ENCODE data around the gene CDK19. TPM values are rescaled to one million over a fixed set of nuclear protein-coding genes. Genes with fewer than 3 reads are reported as not detected.
A peak's percentile ranks its signal among the peaks of the same experiment; 100 is the strongest.
"Not testable (repeated sequence)": the region's sequence is repeated elsewhere in the genome, so short reads cannot be mapped to it uniquely, and the experiment has no call there.

Gene CDK19
- total RNA-seq, 1 donor from 2014 or later = 11.0 TPM

GRCh38 chr6:110814102-110815014 is 911 bp downstream of the CDK19 start:
- H3K9ac ChIP-seq (ENCODE audit: low read depth in 1 of 3, low read length in 3 of 3) = peak overlapping the region; percentile 86 to 89 (median 89)
- H3K36me3 ChIP-seq (ENCODE audit: control insufficient read depth in 3 of 3, insufficient read depth in 3 of 3, low read length in 3 of 3) = no peaks in the 10 kb centered on the region
- H3K9me3 ChIP-seq (ENCODE audit: control insufficient read depth in 3 of 3, low read length in 3 of 3) = no peaks in the 10 kb centered on the region
- H3K27me3 ChIP-seq (ENCODE audit: control insufficient read depth in 3 of 3, insufficient read depth in 3 of 3, low read length in 3 of 3) = no peaks in the 10 kb centered on the region
- peaks cover 9 to 17% (median 10%) of the 10 kb centered on the region in 3 donors for H3K4me1 ChIP-seq (ENCODE audit: control insufficient read depth in 3 of 3, insufficient read depth in 3 of 3, low read length in 3 of 3)
- peak overlapping the region; percentile 95 for H3K27ac ChIP-seq (ENCODE audit: low read depth, low read length)
- peak overlapping the region; percentile 95 to 99 (median 96) for H3K4me3 ChIP-seq (ENCODE audit: low read length in 3 of 3)

GRCh38 chr6:110813338-110814101 is 1.7 kb downstream of the CDK19 start:
- Histone ChIP-seq H3K27me3 (ENCODE audit: control insufficient read depth in 3 of 3, insufficient read depth in 3 of 3, low read length in 3 of 3) (no peaks in the 10 kb centered on the region), H3K27ac (ENCODE audit: low read depth, low read length) (no peak overlapping the region), H3K9me3 (ENCODE audit: control insufficient read depth in 3 of 3, low read length in 3 of 3) (no peaks in the 10 kb centered on the region), H3K4me3 (ENCODE audit: low read length in 3 of 3) (peak overlapping the region; percentile 95 to 99 (median 96)), H3K9ac (ENCODE audit: low read depth in 1 of 3, low read length in 3 of 3) (peak overlapping the region; percentile 86 to 89 (median 89)), H3K36me3 (ENCODE audit: control insufficient read depth in 3 of 3, insufficient read depth in 3 of 3, low read length in 3 of 3) (no peaks in the 10 kb centered on the region), H3K4me1 (ENCODE audit: control insufficient read depth in 3 of 3, insufficient read depth in 3 of 3, low read length in 3 of 3) (peaks cover 9 to 17% (median 10%) of the 10 kb centered on the region in 3 donors)

- Histone ChIP-seq H3K27ac (ENCODE audit: low read depth, low read length) (no peak overlapping the region), H3K9me3 (ENCODE audit: control insufficient read depth in 3 of 3, low read length in 3 of 3) (no peaks in the 10 kb centered on the region), H3K36me3 (ENCODE audit: control insufficient read depth in 3 of 3, insufficient read depth in 3 of 3, low read length in 3 of 3) (no peaks in the 10 kb centered on the region), H3K27me3 (ENCODE audit: control insufficient read depth in 3 of 3, insufficient read depth in 3 of 3, low read length in 3 of 3) (no peaks in the 10 kb centered on the region), H3K4me1 (ENCODE audit: control insufficient read depth in 3 of 3, insufficient read depth in 3 of 3, low read length in 3 of 3) (peaks cover 9 to 17% (median 10%) of the 10 kb centered on the region in 3 donors), H3K4me3 (ENCODE audit: low read length in 3 of 3) (no peak overlapping the region), H3K9ac (ENCODE audit: low read depth in 1 of 3, low read length in 3 of 3) (no peak overlapping the region)
Observed at GRCh38 chr6:110812719-110813118, 2.5 kb downstream of the CDK19 start.

GRCh38 chr6:110810896-110811586 is 4.2 kb downstream of the CDK19 start:
- Histone ChIP-seq H3K36me3 (ENCODE audit: control insufficient read depth in 3 of 3, insufficient read depth in 3 of 3, low read length in 3 of 3) (no peaks in the 10 kb centered on the region), H3K27ac (ENCODE audit: low read depth, low read length) (no peak overlapping the region), H3K4me1 (ENCODE audit: control insufficient read depth in 3 of 3, insufficient read depth in 3 of 3, low read length in 3 of 3) (peaks cover 11 to 21% (median 15%) of the 10 kb centered on the region in 3 donors)

GRCh38 chr6:110809792-110810191 is 5.5 kb downstream of the CDK19 start:
- peaks cover 10 to 15% (median 14%) of the 10 kb centered on the region in 3 donors for H3K4me1 ChIP-seq (ENCODE audit: control insufficient read depth in 3 of 3, insufficient read depth in 3 of 3, low read length in 3 of 3)
- no peak overlapping the region for H3K4me3 ChIP-seq (ENCODE audit: low read length in 3 of 3)
- H3K9ac ChIP-seq (ENCODE audit: low read depth in 1 of 3, low read length in 3 of 3) = no peak overlapping the region
- no peak overlapping the region for H3K27ac ChIP-seq (ENCODE audit: low read depth, low read length)
- no peaks in the 10 kb centered on the region for H3K27me3 ChIP-seq (ENCODE audit: control insufficient read depth in 3 of 3, insufficient read depth in 3 of 3, low read length in 3 of 3)
- no peaks in the 10 kb centered on the region for H3K36me3 ChIP-seq (ENCODE audit: control insufficient read depth in 3 of 3, insufficient read depth in 3 of 3, low read length in 3 of 3)
- no peaks in the 10 kb centered on the region for H3K9me3 ChIP-seq (ENCODE audit: control insufficient read depth in 3 of 3, low read length in 3 of 3)

More at GRCh38 chr6:110810896-110811586, 4.2 kb downstream of the CDK19 start:
- no peaks in the 10 kb centered on the region for H3K9me3 ChIP-seq (ENCODE audit: control insufficient read depth in 3 of 3, low read length in 3 of 3)
- no peak overlapping the region for H3K9ac ChIP-seq (ENCODE audit: low read depth in 1 of 3, low read length in 3 of 3)
- no peak overlapping the region for H3K4me3 ChIP-seq (ENCODE audit: low read length in 3 of 3)
- H3K27me3 ChIP-seq (ENCODE audit: control insufficient read depth in 3 of 3, insufficient read depth in 3 of 3, low read length in 3 of 3) = no peaks in the 10 kb centered on the region

- not testable (repeated sequence) for H3K4me3 ChIP-seq (ENCODE audit: low read length in 3 of 3); H3K9ac ChIP-seq (ENCODE audit: low read depth in 1 of 3, low read length in 3 of 3); H3K9me3 ChIP-seq (ENCODE audit: control insufficient read depth in 3 of 3, low read length in 3 of 3); H3K27me3 ChIP-seq (ENCODE audit: control insufficient read depth in 3 of 3, insufficient read depth in 3 of 3, low read length in 3 of 3); H3K4me1 ChIP-seq (ENCODE audit: control insufficient read depth in 3 of 3, insufficient read depth in 3 of 3, low read length in 3 of 3); H3K36me3 ChIP-seq (ENCODE audit: control insufficient read depth in 3 of 3, insufficient read depth in 3 of 3, low read length in 3 of 3); H3K27ac ChIP-seq (ENCODE audit: low read depth, low read length)
Observed at GRCh38 chr6:110802175-110802574, 13.1 kb downstream of the CDK19 start.

- Histone ChIP-seq H3K27me3 (ENCODE audit: control insufficient read depth in 3 of 3, insufficient read depth in 3 of 3, low read length in 3 of 3) (no peaks in the 10 kb centered on the region), H3K9me3 (ENCODE audit: control insufficient read depth in 3 of 3, low read length in 3 of 3) (no peaks in the 10 kb centered on the region), H3K4me1 (ENCODE audit: control insufficient read depth in 3 of 3, insufficient read depth in 3 of 3, low read length in 3 of 3) (no peaks in the 10 kb centered on the region), H3K9ac (ENCODE audit: low read depth in 1 of 3, low read length in 3 of 3) (no peak overlapping the region), H3K36me3 (ENCODE audit: control insufficient read depth in 3 of 3, insufficient read depth in 3 of 3, low read length in 3 of 3) (no peaks in the 10 kb centered on the region), H3K27ac (ENCODE audit: low read depth, low read length) (no peak overlapping the region), H3K4me3 (ENCODE audit: low read length in 3 of 3) (no peak overlapping the region)
Observed at GRCh38 chr6:110800839-110801196, 14.5 kb downstream of the CDK19 start.

- Histone ChIP-seq H3K27me3 (ENCODE audit: control insufficient read depth in 3 of 3, insufficient read depth in 3 of 3, low read length in 3 of 3) (no peaks in the 10 kb centered on the region), H3K36me3 (ENCODE audit: control insufficient read depth in 3 of 3, insufficient read depth in 3 of 3, low read length in 3 of 3) (no peaks in the 10 kb centered on the region), H3K4me1 (ENCODE audit: control insufficient read depth in 3 of 3, insufficient read depth in 3 of 3, low read length in 3 of 3) (no peaks in the 10 kb centered on the region), H3K4me3 (ENCODE audit: low read length in 3 of 3) (no peak overlapping the region), H3K9ac (ENCODE audit: low read depth in 1 of 3, low read length in 3 of 3) (no peak overlapping the region), H3K9me3 (ENCODE audit: control insufficient read depth in 3 of 3, low read length in 3 of 3) (no peaks in the 10 kb centered on the region), H3K27ac (ENCODE audit: low read depth, low read length) (no peak overlapping the region)
Observed at GRCh38 chr6:110800196-110800838, 15.0 kb downstream of the CDK19 start.

GRCh38 chr6:110799655-110800054 is 15.6 kb downstream of the CDK19 start:
- H3K36me3 ChIP-seq (ENCODE audit: control insufficient read depth in 3 of 3, insufficient read depth in 3 of 3, low read length in 3 of 3) = no peaks in the 10 kb centered on the region
- no peaks in the 10 kb centered on the region for H3K4me1 ChIP-seq (ENCODE audit: control insufficient read depth in 3 of 3, insufficient read depth in 3 of 3, low read length in 3 of 3)
- no peak overlapping the region for H3K4me3 ChIP-seq (ENCODE audit: low read length in 3 of 3)
- H3K27me3 ChIP-seq (ENCODE audit: control insufficient read depth in 3 of 3, insufficient read depth in 3 of 3, low read length in 3 of 3) = no peaks in the 10 kb centered on the region
- no peak overlapping the region for H3K9ac ChIP-seq (ENCODE audit: low read depth in 1 of 3, low read length in 3 of 3)
- H3K9me3 ChIP-seq (ENCODE audit: control insufficient read depth in 3 of 3, low read length in 3 of 3) = no peaks in the 10 kb centered on the region
- no peak overlapping the region for H3K27ac ChIP-seq (ENCODE audit: low read depth, low read length)

Data from skeletal muscle tissue (tissue), 4 donors.